ENCODE measurements around the gene NAT10. TPM values are rescaled to one million over a fixed set of nuclear protein-coding genes. Genes with fewer than 3 reads are reported as not detected.

NAT10 gene
- total and polyA plus RNA-seq, 2 experiments from 2014 or later, result 44.1 to 58.8 TPM

- TF ChIP-seq ZNF462 (CRISPR knock-in tag; IDR thresholded peaks at IDR 0.05), result no peak
- no peak for TF ChIP-seq ETS1 (IDR thresholded peaks at IDR 0.05)
- no peak for TF ChIP-seq JUNB (IDR thresholded peaks at IDR 0.05; ENCODE audit: unreplicated experiment)
Measured at GRCh38 chr11:34175284-34176019, 70.0 kb downstream of the NAT10 start (continued).

- H3K36me3 ChIP-seq (ENCODE audit: insufficient read depth), result no peaks in the 10 kb centered on the region
- H3K4me2 ChIP-seq, result no peak overlapping the region
- no peak overlapping the region for H3K4me3 ChIP-seq
- no peaks in the 10 kb centered on the region for H3K36me3 Mint-ChIP-seq (ENCODE audit: low read depth)
- DNase-seq (ENCODE audit: low spot score), result no peak
- H3K27me3 ChIP-seq (ENCODE audit: insufficient read depth), result no peaks in the 10 kb centered on the region
- no peak for ATAC-seq
- no peak overlapping the region for H3K4me3 Mint-ChIP-seq
- H3K79me2 ChIP-seq (replicated peaks; ENCODE audit: insufficient read depth), result no peaks in the 10 kb centered on the region
- peaks cover 8% of the 10 kb centered on the region; the same call in 1 of the 3 replicates for H3K4me1 Mint-ChIP-seq
- H3K4me1 ChIP-seq (ENCODE audit: insufficient read depth), result peaks cover 8% of the 10 kb centered on the region
- peaks cover 8% of the 10 kb centered on the region for H3K27me3 Mint-ChIP-seq (ENCODE audit: insufficient read depth, low read depth, poor library complexity)
- H3K27ac Mint-ChIP-seq, result no peak overlapping the region
- no peak overlapping the region for H2AFZ ChIP-seq
- H3K9me2 ChIP-seq (ENCODE audit: insufficient read depth), result no peaks in the 10 kb centered on the region
- no peak overlapping the region for H3K27ac ChIP-seq (ENCODE audit: low read depth)
- 0 out of 2 replicates have a peak, but pooled peaks cover 2% of the 10 kb centered on the region for H4K20me1 ChIP-seq (replicated peaks; ENCODE audit: insufficient read depth)
- no peaks in the 10 kb centered on the region for H3K9me3 Mint-ChIP-seq
- no peaks in the 10 kb centered on the region for H3F3A ChIP-seq (replicated peaks; ENCODE audit: low read depth)
- TF ChIP-seq CREB1 (CRISPR knock-in tag; IDR thresholded peaks at IDR 0.05; ENCODE audit: low read depth) (no peak), REST (IDR thresholded peaks at IDR 0.05; ENCODE audit: unreplicated experiment) (no peak), EZH2 (IDR thresholded peaks at IDR 0.05; ENCODE audit: low read depth, unreplicated experiment) (no peak)
Measured at GRCh38 chr11:34176751-34177209, 71.4 kb downstream of the NAT10 start.
